GM12874 (cell line): ENCODE measurements around the gene SLCO3A1.

Experiments used
- CTCF ChIP-seq: IDR thresholded peaks from 2 replicates; pipeline ENCODE4 v1.5.1; 2011; ENCODE audit warnings: low read depth, mild to moderate bottlenecking, control low read depth, low read length, moderate library complexity; ENCODE audit not compliant: insufficient read depth

SLCO3A1 gene

GRCh38 chr15:91995146-91995545 lies 141.6 kb downstream of the SLCO3A1 start:
- TF ChIP-seq CTCF: no peak

- no peak for TF ChIP-seq CTCF
Observed at GRCh38 chr15:91997163-91997562, 143.7 kb downstream of the SLCO3A1 start.

- TF ChIP-seq CTCF: no peak
Observed at GRCh38 chr15:92000709-92001108, 147.2 kb downstream of the SLCO3A1 start.

GRCh38 chr15:92001307-92001706 lies 147.8 kb downstream of the SLCO3A1 start:
- no peak for TF ChIP-seq CTCF

GRCh38 chr15:92002666-92003065 lies 149.2 kb downstream of the SLCO3A1 start:
- TF ChIP-seq CTCF: no peak

GRCh38 chr15:92003515-92004067 lies 150.1 kb downstream of the SLCO3A1 start:
- no peak for TF ChIP-seq CTCF

GRCh38 chr15:92005154-92005553 lies 151.6 kb downstream of the SLCO3A1 start:
- TF ChIP-seq CTCF: no peak
